Choroid plexus epithelial cell (primary cell): ENCODE results near the gene MCM9.
A peak's percentile ranks its signal among the peaks of the same experiment; 100 is the strongest.

Source experiments
- DNase-seq: peaks from one replicate; pipeline ENCODE4 v3.0.0-alpha.2; 2010; ENCODE audit warnings: low read depth
- H3K4me3 ChIP-seq: 2 replicates; pipeline ENCODE4 v1.5.1; 2011; ENCODE audit warnings: low read depth, mild to moderate bottlenecking, control low read depth, low read length, moderate library complexity
- TF ChIP-seq, protein P1 (sequence below): conservative IDR thresholded peaks from 2 replicates; pipeline ENCODE4 v1.5.1; 2011; ENCODE audit warnings: low read depth, mild to moderate bottlenecking, control low read depth, inconsistent platforms, low read length, moderate library complexity

Gene MCM9

DNA sequence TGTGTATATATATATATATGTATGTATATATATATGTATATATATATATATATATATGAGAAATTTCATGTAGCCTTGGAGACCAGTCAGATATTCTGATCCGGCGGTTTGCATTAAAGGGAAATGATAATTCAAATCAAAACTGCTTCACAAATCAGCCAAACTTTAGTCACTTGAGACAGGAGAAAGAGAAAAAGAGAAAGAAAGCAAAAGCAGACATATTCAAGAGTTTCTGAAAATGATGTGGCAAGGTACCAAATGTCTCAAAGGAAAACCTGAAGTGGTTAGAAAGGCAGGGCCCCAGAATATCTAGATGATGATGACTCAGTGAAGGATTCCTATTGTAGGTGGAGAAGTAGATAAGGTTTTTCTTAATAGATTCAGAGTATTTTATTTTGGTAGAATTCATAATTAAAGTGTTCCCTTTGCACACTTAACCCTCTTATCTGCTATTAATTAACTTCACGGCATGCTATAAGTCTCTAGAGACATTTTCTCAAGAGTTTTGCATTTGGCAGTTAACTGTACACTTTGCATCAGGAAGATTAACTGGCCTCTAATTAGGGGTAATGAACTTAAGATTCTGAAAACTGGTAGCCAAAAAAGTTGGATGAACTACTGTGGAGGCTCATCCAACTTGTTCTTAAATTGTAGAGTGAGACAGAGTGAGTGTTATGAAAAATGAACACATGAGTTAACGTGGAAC lies 91.1 kb downstream of the MCM9 start:
- DNase-seq = peak; percentile 58

DNA sequence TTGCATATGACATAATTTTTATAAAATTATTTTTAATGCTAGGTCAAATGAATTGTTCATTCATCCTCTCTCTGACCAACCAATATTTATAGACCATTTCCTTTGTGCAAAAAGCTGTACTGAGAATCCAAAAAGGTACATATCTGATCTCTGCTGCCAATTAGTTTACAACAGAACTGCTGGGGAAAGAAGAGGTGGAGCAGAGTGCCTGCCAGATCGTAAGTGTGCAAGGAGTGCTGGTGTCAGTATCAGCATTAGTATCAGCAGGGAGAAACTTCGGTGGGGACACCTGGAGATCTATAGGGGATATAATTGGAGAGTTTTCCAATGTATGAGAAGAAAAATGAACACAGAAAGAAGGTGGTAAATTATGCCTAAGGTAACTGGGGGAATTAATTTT lies 104.3 kb downstream of the MCM9 start:
- no peak for DNase-seq
- TF ChIP-seq, protein P1, sequence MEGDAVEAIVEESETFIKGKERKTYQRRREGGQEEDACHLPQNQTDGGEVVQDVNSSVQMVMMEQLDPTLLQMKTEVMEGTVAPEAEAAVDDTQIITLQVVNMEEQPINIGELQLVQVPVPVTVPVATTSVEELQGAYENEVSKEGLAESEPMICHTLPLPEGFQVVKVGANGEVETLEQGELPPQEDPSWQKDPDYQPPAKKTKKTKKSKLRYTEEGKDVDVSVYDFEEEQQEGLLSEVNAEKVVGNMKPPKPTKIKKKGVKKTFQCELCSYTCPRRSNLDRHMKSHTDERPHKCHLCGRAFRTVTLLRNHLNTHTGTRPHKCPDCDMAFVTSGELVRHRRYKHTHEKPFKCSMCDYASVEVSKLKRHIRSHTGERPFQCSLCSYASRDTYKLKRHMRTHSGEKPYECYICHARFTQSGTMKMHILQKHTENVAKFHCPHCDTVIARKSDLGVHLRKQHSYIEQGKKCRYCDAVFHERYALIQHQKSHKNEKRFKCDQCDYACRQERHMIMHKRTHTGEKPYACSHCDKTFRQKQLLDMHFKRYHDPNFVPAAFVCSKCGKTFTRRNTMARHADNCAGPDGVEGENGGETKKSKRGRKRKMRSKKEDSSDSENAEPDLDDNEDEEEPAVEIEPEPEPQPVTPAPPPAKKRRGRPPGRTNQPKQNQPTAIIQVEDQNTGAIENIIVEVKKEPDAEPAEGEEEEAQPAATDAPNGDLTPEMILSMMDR = no peak
- H3K4me3 ChIP-seq = no peak overlapping the region

More for the DNA sequence above, 91.1 kb downstream of the MCM9 start:
- H3K4me3 ChIP-seq = no peak overlapping the region
- TF ChIP-seq, protein P1 = no peak

DNA sequence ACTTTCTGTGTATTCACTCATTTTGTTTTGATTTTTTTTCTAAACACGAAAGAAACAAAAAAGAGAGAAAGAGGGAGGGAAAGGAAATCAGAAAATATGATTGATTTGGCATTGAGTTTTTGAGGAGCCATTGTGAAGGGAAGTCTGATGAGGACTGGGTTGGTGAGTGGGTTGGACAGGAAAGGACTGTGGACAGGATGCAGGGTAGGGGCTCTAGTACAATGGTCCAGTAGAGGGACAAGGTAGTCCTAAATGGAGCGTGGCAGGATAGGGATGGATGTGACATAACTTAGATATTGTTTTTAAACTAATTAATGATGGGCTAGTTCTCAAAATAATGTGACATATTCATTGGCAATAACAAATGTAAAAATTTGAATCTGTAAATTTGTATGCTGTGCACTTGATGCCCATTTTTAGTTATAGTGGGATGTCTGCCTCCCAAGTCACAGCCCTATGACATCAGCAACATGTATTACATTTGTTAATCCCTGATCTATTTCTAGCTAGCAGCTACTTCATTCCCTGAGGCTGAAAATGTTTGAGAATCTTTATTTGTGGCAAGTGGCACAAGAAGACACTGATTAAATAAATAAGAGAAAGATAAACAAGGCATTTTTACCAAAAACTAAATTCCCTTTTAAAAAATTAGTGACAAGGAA lies 105.0 kb downstream of the MCM9 start:
- DNase-seq = no peak
- TF ChIP-seq, protein P1 = no peak
- no peak overlapping the region for H3K4me3 ChIP-seq

DNA sequence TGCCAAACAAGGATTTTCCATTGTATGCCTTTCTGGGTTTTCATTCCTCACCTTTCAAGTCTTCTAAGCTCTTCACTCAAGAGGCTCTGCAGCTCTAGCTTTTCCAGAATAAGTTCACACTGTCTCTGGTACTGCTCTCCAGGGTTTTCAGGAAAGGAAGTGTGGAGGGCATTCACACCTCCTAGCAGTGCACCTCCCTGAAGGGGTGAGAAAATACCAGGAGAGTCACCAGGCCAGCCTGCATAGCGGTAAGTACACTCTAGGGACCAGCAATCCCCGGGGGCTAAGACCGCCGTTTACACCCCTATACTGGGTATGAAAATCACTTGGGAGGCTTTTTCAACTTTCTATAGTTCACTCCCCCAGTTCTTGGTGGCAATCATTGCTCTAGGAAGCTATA lies 108.9 kb downstream of the MCM9 start:
- TF ChIP-seq, protein P1 = no peak
- DNase-seq = no peak
- no peak overlapping the region for H3K4me3 ChIP-seq

DNA sequence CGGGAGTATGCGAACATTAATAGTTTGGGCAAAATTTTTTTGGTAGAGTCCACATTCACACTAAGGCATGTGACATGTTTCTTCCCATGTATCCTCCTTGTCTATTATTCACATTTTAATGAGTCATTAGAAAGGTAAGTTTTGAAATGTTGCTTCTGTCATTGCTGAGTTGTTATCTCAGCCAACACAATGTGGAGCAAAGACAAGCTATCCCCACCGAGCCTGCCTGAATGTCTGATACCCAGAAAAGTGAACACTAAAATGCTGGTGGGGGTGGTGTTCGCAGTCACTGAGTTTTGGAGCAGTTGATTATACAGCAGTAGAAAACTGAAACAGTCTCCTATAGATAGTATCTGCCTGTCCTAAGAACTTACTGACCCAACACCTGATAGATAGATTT lies 109.3 kb downstream of the MCM9 start:
- DNase-seq = no peak
- TF ChIP-seq, protein P1 = no peak

DNA sequence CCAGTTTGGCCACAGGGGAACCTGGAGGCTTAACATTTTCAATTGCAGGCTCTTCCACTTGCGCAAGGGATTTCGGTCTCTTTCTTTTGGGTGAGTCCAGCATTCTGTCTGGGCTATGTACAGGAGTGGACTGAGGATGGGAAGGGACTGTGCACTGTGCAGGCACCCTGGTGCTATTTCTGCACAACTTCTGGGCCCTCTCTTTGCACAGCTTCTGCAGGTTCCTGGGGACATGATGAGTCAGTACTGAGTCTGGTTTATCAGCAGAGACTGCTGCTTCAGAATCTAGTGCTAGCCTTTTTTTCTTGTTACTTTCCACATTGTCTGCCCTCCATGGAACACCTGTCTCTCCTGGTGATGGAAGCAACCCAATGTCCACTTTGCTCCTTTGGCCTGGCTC lies 119.5 kb downstream of the MCM9 start:
- TF ChIP-seq, protein P1 = no peak
- H3K4me3 ChIP-seq = no peak overlapping the region
- no peak for DNase-seq

More for the DNA sequence above, 109.3 kb downstream of the MCM9 start:
- H3K4me3 ChIP-seq = no peak overlapping the region

DNA sequence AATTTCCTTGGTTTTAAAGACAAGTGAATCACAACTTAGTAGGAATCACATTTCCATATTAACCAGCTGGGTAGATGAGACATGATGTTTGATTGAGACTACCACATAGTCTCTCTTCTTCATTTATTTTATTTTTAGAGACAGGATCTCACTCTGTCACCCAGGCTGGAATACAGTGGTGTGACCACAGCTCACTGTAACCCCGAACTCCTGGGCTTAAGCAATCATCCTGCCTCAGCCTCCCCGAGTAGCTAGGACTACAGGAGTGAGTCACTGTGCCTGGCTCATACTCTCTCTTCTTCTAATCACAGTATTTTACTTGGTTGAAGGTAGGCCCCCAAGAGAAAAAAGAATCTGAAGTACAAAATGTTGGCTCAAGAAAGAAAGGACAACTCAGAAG lies 121.2 kb downstream of the MCM9 start:
- TF ChIP-seq, protein P1 = no peak
- DNase-seq = peak; percentile 72

More for the DNA sequence above, 121.2 kb downstream of the MCM9 start:
- H3K4me3 ChIP-seq = no peak overlapping the region
